ENCODE data around the gene CLIC2. TPM values are rescaled to one million over a fixed set of nuclear protein-coding genes. Genes with fewer than 3 reads are reported as not detected.
"Not testable (repeated sequence)": the region's sequence is repeated elsewhere in the genome, so short reads cannot be mapped to it uniquely, and the experiment has no call there.

The CLIC2 gene
- total RNA-seq, 1 donor from 2014 or later, result 2.1 TPM

- no peak overlapping the region for H3K27ac Mint-ChIP-seq
- no peaks in the 10 kb centered on the region for H3K36me3 Mint-ChIP-seq
- no peak overlapping the region for H3K4me3 Mint-ChIP-seq
- H3K27me3 Mint-ChIP-seq (ENCODE audit: low read depth), result no peaks in the 10 kb centered on the region
- peaks cover 64% of the 10 kb centered on the region for H3K9me3 Mint-ChIP-seq
- no peaks in the 10 kb centered on the region for H3K4me1 Mint-ChIP-seq
- no peak for TF ChIP-seq CTCF (IDR thresholded peaks at IDR 0.05; ENCODE audit: unreplicated experiment)
- DNase-seq (ENCODE audit: low spot score in 2 of 2, unreplicated experiment in 2 of 2), result no peak
Measured at GRCh38 chrX:155293771-155294170, 40.6 kb downstream of the CLIC2 start.

- no peaks in the 10 kb centered on the region for H3K36me3 Mint-ChIP-seq
- no peak overlapping the region for H3K4me3 Mint-ChIP-seq
- no peaks in the 10 kb centered on the region for H3K4me1 Mint-ChIP-seq
- no peak for DNase-seq (ENCODE audit: low spot score in 2 of 2, unreplicated experiment in 2 of 2)
- TF ChIP-seq CTCF (IDR thresholded peaks at IDR 0.05; ENCODE audit: unreplicated experiment), result no peak
- no peak overlapping the region for H3K27ac Mint-ChIP-seq
- peaks cover 23% of the 10 kb centered on the region for H3K9me3 Mint-ChIP-seq
- H3K27me3 Mint-ChIP-seq (ENCODE audit: low read depth), result no peaks in the 10 kb centered on the region
Measured at GRCh38 chrX:155279873-155280272, 54.5 kb downstream of the CLIC2 start.

- H3K4me1 Mint-ChIP-seq, result no peaks in the 10 kb centered on the region
- no peaks in the 10 kb centered on the region for H3K36me3 Mint-ChIP-seq
- no peak overlapping the region for H3K4me3 Mint-ChIP-seq
- H3K27me3 Mint-ChIP-seq (ENCODE audit: low read depth), result no peaks in the 10 kb centered on the region
- no peak for DNase-seq (ENCODE audit: low spot score in 2 of 2, unreplicated experiment in 2 of 2)
- H3K27ac Mint-ChIP-seq, result no peak overlapping the region
- no peak for TF ChIP-seq CTCF (IDR thresholded peaks at IDR 0.05; ENCODE audit: unreplicated experiment)
- H3K9me3 Mint-ChIP-seq, result peaks cover 43% of the 10 kb centered on the region
Measured at GRCh38 chrX:155270969-155271368, 63.4 kb downstream of the CLIC2 start.

GRCh38 chrX:155267995-155268394 is 66.4 kb downstream of the CLIC2 start:
- not testable (repeated sequence) for H3K27me3 Mint-ChIP-seq (ENCODE audit: low read depth); H3K4me3 Mint-ChIP-seq; H3K36me3 Mint-ChIP-seq; H3K4me1 Mint-ChIP-seq; H3K27ac Mint-ChIP-seq; DNase-seq (ENCODE audit: low spot score in 2 of 2, unreplicated experiment in 2 of 2)
- H3K9me3 Mint-ChIP-seq, result peaks cover 51% of the 10 kb centered on the region

GRCh38 chrX:155266439-155266838 is 68.0 kb downstream of the CLIC2 start:
- peaks cover 40% of the 10 kb centered on the region for H3K9me3 Mint-ChIP-seq
- H3K27ac Mint-ChIP-seq, result no peak overlapping the region
- peaks cover 2% of the 10 kb centered on the region for H3K4me1 Mint-ChIP-seq
- no peak overlapping the region for H3K4me3 Mint-ChIP-seq
- no peak for DNase-seq (ENCODE audit: low spot score in 2 of 2, unreplicated experiment in 2 of 2)
- no peak for TF ChIP-seq CTCF (IDR thresholded peaks at IDR 0.05; ENCODE audit: unreplicated experiment)
- no peaks in the 10 kb centered on the region for H3K36me3 Mint-ChIP-seq
- H3K27me3 Mint-ChIP-seq (ENCODE audit: low read depth), result no peaks in the 10 kb centered on the region

GRCh38 chrX:155263854-155264628 is 70.4 kb downstream of the CLIC2 start, which contains the start of gene RAB39B:
Gene RAB39B (minus strand): TSS chrX:155264491. CDS start chrX:155264288, 203 bp downstream.
- no peak for TF ChIP-seq CTCF (IDR thresholded peaks at IDR 0.05; ENCODE audit: unreplicated experiment)
- peaks cover 28% of the 10 kb centered on the region for H3K9me3 Mint-ChIP-seq
- DNase-seq (ENCODE audit: low spot score in 2 of 2, unreplicated experiment in 2 of 2), result peak in 1 of 2 experiments; percentile 47

More at GRCh38 chrX:155263854-155264628, 70.4 kb downstream of the CLIC2 start, which contains the start of gene RAB39B:
- H3K36me3 Mint-ChIP-seq, result no peaks in the 10 kb centered on the region
- H3K27me3 Mint-ChIP-seq (ENCODE audit: low read depth), result no peaks in the 10 kb centered on the region
- peaks cover 2% of the 10 kb centered on the region for H3K4me1 Mint-ChIP-seq
- H3K27ac Mint-ChIP-seq, result no peak within 1 kb of the TSS
- peak within 1 kb of the TSS; percentile 66 for H3K4me3 Mint-ChIP-seq
